GM12878 (cell line): Measurements from ENCODE around the gene TESK2. TPM values are rescaled to one million over a fixed set of nuclear protein-coding genes. Genes with fewer than 3 reads are reported as not detected.

Source experiments
- ATAC-seq: fragments of 200-7000 bp; cut with Tn5 transposase; 3 replicates; pipeline ENCODE4 v1.9.1; 2020; ENCODE audit warnings: mild to moderate bottlenecking, moderate library complexity
- BruUV-seq: library from RNA; stranded (reverse); fragments of 400-500 nt; replicated peaks from 2 replicates; lab custom pipeline; 2021; lab: Mats Ljungman, UMichigan
- CTCF ChIA-PET: fragments of 300-600 bp; sonication (Branson Sonifier 250); formaldehyde crosslinking; extraction: SDS; loops from one replicate; lab custom pipeline; 2021; ENCODE audit warnings: inconsistent platforms; lab: Yijun Ruan, JAX
- POLR2A ChIA-PET: fragments of 350-600 bp; formaldehyde crosslinking; extraction: SDS; loops from one replicate; lab custom pipeline; 2021; ENCODE audit warnings: inconsistent platforms; lab: Charles Lee
- RAD21 ChIA-PET: fragments of 300-600 bp; sonication (Branson Sonifier 250); formaldehyde crosslinking; loops from one replicate; lab custom pipeline; 2023; ENCODE audit warnings: antibody characterized with exemption; ENCODE audit not compliant: unreplicated experiment; lab: Charles Lee
- SMC1A ChIA-PET: fragments of 300-600 bp; sonication (Branson Sonifier 250); formaldehyde crosslinking; loops from one replicate; lab custom pipeline; 2023; ENCODE audit not compliant: unreplicated experiment, uncharacterized antibody; lab: Charles Lee
- DNase-seq: peaks from one replicate; pipeline ENCODE4 v3.0.0-alpha.2; 2011; ENCODE audit warnings: low read depth, low spot score
- FAIRE-seq: peaks from 3 replicates; lab custom pipeline; 2011; peaks lifted over from hg19 to GRCh38; lab: Jason Lieb, UNC
- H2AFZ ChIP-seq: 2 replicates; pipeline ENCODE4 v1.6.0; 2011; ENCODE audit warnings: low read depth, low read length, control low read depth; ENCODE audit not compliant: control insufficient read depth
- H3K27ac ChIP-seq: 2 replicates; pipeline ENCODE4 v1.5.1; 2011; ENCODE audit warnings: control low read depth; ENCODE audit not compliant: control insufficient read depth, insufficient read depth
- H3K27me3 ChIP-seq, 2 experiments: replicated peaks in 1 of 2; 2 replicates each; pipeline versions ENCODE4 v1.6.0 to v1.6.1; 2011; ENCODE audit warnings: low read length in 1 of 2; ENCODE audit not compliant: control insufficient read depth in 2 of 2, insufficient read depth in 2 of 2
- H3K36me3 ChIP-seq, 2 experiments: 2 replicates each; pipeline ENCODE4 v1.5.1; 2011; ENCODE audit warnings: low read length in 1 of 2; ENCODE audit not compliant: control insufficient read depth in 2 of 2, insufficient read depth in 2 of 2
- H3K4me1 ChIP-seq: 2 replicates; pipeline ENCODE4 v1.6.1; 2011; ENCODE audit warnings: mild to moderate bottlenecking, low read length, moderate library complexity, mixed read lengths; ENCODE audit not compliant: control insufficient read depth, insufficient read depth
- H3K4me2 ChIP-seq: 2 replicates; pipeline ENCODE4 v1.6.0; 2011; ENCODE audit warnings: control low read depth; ENCODE audit not compliant: control insufficient read depth, insufficient read depth
- H3K4me3 ChIP-seq: fragments of 200-600 bp; sonication (generic); 2 replicates; pipeline ENCODE4 v1.5.1; 2016
- H3K79me2 ChIP-seq: 2 replicates; pipeline ENCODE4 v1.6.0; 2011; ENCODE audit warnings: low read length; ENCODE audit not compliant: control insufficient read depth, insufficient read depth
- H3K9ac ChIP-seq: 2 replicates; pipeline ENCODE4 v1.8.0; 2011; ENCODE audit warnings: low read length, control low read depth, mixed read lengths; ENCODE audit not compliant: control insufficient read depth, insufficient read depth
- H3K9me3 ChIP-seq: replicated peaks from 3 replicates; pipeline ENCODE4 v1.5.1; 2011; ENCODE audit warnings: mild to moderate bottlenecking, low read length; ENCODE audit not compliant: control insufficient read depth, insufficient read depth
- H4K20me1 ChIP-seq: 2 replicates; pipeline ENCODE4 v1.6.0; 2011; ENCODE audit not compliant: control insufficient read depth, insufficient read depth
- NBN ChIP-seq: fragments of 450-650 bp; IDR thresholded peaks from 2 replicates; pipeline ENCODE4 v1.6.1; 2016
- RAD51 ChIP-seq: fragments of 450-650 bp; IDR thresholded peaks from 2 replicates; pipeline ENCODE4 v1.6.1; 2016; ENCODE audit warnings: moderate library complexity, mild to moderate bottlenecking, inconsistent platforms
- RUNX3 ChIP-seq: IDR thresholded peaks from 2 replicates; pipeline ENCODE4 v1.6.1; 2012; ENCODE audit warnings: low read length, inconsistent platforms
- SREBF1 ChIP-seq: IDR thresholded peaks from 2 replicates; pipeline ENCODE4 v1.6.1; 2012; ENCODE audit warnings: mild to moderate bottlenecking, low read length
- SUZ12 ChIP-seq: fragments of 200-600 bp; sonication (generic); IDR thresholded peaks from one replicate; pipeline ENCODE4 v1.6.1; 2018; ENCODE audit warnings: antibody characterized with exemption, mild to moderate bottlenecking; ENCODE audit not compliant: unreplicated experiment
- WRNIP1 ChIP-seq: IDR thresholded peaks from 2 replicates; pipeline ENCODE4 v1.6.1; 2011; ENCODE audit warnings: low read depth, low read length, improper control_type of control experiment, borderline replicate concordance
- ZNF384 ChIP-seq: IDR thresholded peaks from 2 replicates; pipeline ENCODE4 v1.6.1; 2012; ENCODE audit warnings: low read depth, mild to moderate bottlenecking, low read length, improper control_type of control experiment, borderline replicate concordance
- ZZZ3 ChIP-seq: IDR thresholded peaks from 2 replicates; pipeline ENCODE4 v1.6.1; 2011; ENCODE audit warnings: low read depth; ENCODE audit not compliant: control insufficient read depth, insufficient read length
- WGBS: methylation state at CpG from one replicate; pipeline ENCODE4 v1.1.6; 2016; ENCODE audit warnings: low lambda C conversion rate; ENCODE audit not compliant: insufficient replicate concordance, insufficient coverage; ENCODE audit errors: missing lambda C conversion rate; 5-methylcytosine and 5-hydroxymethylcytosine counted together
- in situ Hi-C: fragments of 300-500 bp; cut with MboI; formaldehyde crosslinking; loops from 9 replicates; pipeline ENCODE4 v1.14.3; 2018; ENCODE audit warnings: mixed read lengths
- intact Hi-C: fragments of 100-400 bp; cut with micrococcal nuclease; formaldehyde crosslinking; loops from one replicate; pipeline ENCODE4 v1.14.2; 2022; ENCODE audit not compliant: unreplicated experiment
- polyA plus RNA-seq, 11 experiments: library from polyadenylated mRNA; depleted of rRNA in 4 of 11; unstranded in 6 of 11; stranded (reverse) in 5 of 11; fragments of >200 nt; fragmentation: Nextera tagmentation in 4 of 11; fragmentation: Illumina TruSeq in 1 of 11; extraction: Ambion mirVana in 4 of 11; extraction: Trizol in 1 of 11; gene quantifications; 1 replicate in 1 of 11; 2 replicates in 10 of 11; pipeline versions ENCODE4 v1.2.1 to v1.2.3, GENCODE V29; 2011 to 2016; ENCODE audit warnings: inconsistent platforms in 2 of 11, missing spikeins in 2 of 11, low read depth in 1 of 11
- total RNA-seq, 4 experiments: library from RNA; depleted of rRNA in 3 of 4; stranded (reverse); fragments of >200 nt in 3 of 4; fragmentation: Illumina TruSeq in 1 of 4; extraction: Trizol in 1 of 4; gene quantifications; 2 replicates each; pipeline versions ENCODE4 v1.2.1 to v1.2.3, GENCODE V29; 2013 to 2021
- TF ChIP-seq, protein P1 (sequence below): fragments of 450-650 bp; IDR thresholded peaks from 2 replicates; pipeline ENCODE4 v1.6.1; 2014; ENCODE audit warnings: mild to moderate bottlenecking
- TF ChIP-seq, protein P2 (sequence below): fragments of 450-650 bp; IDR thresholded peaks from 2 replicates; pipeline ENCODE4 v1.6.1; 2018; ENCODE audit warnings: borderline replicate concordance, mild to moderate bottlenecking; ENCODE audit not compliant: partially characterized antibody
- TF ChIP-seq, protein P3 (sequence below): fragments of 450-650 bp; IDR thresholded peaks from 2 replicates; pipeline ENCODE4 v1.6.1; 2016; ENCODE audit warnings: mild to moderate bottlenecking
- TF ChIP-seq, protein P4 (sequence below): fragments of 450-650 bp; IDR thresholded peaks from 2 replicates; pipeline ENCODE4 v1.6.1; 2018; ENCODE audit warnings: mild to moderate bottlenecking, low read depth, moderate library complexity; ENCODE audit not compliant: partially characterized antibody

The TESK2 gene
- total and polyA plus RNA-seq, 10 of the 15 experiments (the other 5 are each of a cell fraction or from before 2014, with no cell fraction given), result 2.2 to 10.0 (median 5.7) TPM

DNA sequence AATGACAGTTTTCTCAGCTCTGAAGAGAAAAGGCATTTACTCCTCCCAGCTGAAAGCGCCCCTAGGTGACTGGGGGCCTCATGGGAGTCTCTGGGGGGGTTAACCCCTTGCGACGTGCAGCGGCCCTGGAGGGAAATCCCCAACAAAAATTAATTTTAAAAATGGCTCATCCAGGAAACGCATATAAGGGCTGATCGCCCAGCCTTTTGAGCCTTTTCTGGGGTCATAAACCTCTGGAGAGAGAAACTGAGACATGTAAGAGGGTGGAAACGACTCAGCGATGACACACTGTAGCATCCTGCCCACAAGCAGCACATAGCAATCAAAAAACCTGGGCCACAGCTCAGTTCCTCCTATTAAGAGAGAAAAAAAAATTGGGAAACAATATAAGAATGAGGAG is 184.6 kb downstream of the TESK2 start (continued):
- TF ChIP-seq, protein P1, sequence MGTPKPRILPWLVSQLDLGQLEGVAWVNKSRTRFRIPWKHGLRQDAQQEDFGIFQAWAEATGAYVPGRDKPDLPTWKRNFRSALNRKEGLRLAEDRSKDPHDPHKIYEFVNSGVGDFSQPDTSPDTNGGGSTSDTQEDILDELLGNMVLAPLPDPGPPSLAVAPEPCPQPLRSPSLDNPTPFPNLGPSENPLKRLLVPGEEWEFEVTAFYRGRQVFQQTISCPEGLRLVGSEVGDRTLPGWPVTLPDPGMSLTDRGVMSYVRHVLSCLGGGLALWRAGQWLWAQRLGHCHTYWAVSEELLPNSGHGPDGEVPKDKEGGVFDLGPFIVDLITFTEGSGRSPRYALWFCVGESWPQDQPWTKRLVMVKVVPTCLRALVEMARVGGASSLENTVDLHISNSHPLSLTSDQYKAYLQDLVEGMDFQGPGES, result no peak
- no peak; the same call in 1 of the 2 replicates for TF ChIP-seq NBN
- no peak for TF ChIP-seq SREBF1
- no peak for TF ChIP-seq WRNIP1
- TF ChIP-seq RUNX3, result peak; percentile 61
- TF ChIP-seq, protein P2, sequence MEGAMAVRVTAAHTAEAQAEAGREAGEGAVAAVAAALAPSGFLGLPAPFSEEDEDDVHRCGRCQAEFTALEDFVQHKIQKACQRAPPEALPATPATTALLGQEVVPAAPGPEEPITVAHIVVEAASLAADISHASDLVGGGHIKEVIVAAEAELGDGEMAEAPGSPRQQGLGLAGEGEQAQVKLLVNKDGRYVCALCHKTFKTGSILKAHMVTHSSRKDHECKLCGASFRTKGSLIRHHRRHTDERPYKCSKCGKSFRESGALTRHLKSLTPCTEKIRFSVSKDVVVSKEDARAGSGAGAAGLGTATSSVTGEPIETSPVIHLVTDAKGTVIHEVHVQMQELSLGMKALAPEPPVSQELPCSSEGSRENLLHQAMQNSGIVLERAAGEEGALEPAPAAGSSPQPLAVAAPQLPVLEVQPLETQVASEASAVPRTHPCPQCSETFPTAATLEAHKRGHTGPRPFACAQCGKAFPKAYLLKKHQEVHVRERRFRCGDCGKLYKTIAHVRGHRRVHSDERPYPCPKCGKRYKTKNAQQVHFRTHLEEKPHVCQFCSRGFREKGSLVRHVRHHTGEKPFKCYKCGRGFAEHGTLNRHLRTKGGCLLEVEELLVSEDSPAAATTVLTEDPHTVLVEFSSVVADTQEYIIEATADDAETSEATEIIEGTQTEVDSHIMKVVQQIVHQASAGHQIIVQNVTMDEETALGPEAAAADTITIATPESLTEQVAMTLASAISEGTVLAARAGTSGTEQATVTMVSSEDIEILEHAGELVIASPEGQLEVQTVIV, result no peak

DNA sequence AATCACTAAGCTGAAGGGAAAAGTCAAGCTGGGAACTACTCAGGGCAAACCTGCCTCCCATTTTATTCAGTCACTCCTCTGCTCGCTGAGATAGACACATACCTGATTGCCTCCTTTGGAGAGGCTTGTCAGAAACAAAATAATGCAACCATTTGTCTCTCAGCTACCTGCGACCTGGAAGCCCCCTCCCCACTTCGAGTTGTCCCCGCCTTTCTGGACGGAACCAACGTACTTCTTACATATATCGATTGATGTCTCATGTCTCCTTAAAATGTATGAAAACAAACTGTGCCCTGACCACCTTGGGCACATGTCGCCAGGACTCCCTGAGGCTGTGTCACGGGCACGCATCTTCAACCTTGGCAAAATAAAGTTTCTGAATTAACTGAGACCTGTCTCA is 185.7 kb downstream of the TESK2 start:
- ATAC-seq, result no peak
- Histone ChIP-seq H3K9ac (peak overlapping the region; percentile 91; the same call in 1 of the 2 replicates), H3K9me3 (no peaks in the 10 kb centered on the region), H3K4me1 (peaks cover 18% of the 10 kb centered on the region), H3K4me3 (no peak overlapping the region), H4K20me1 (no peaks in the 10 kb centered on the region), H3K36me3 (no peaks in the 10 kb centered on the region), H3K27me3 (no peaks in the 10 kb centered on the region), H3K27ac (peak overlapping the region; percentile 95), H3K4me2 (peak overlapping the region; percentile 87), H3K79me2 (peaks cover 7% of the 10 kb centered on the region), H2AFZ (no peak overlapping the region; the same call in 1 of the 2 replicates)
- FAIRE-seq, result no peak
- ChIA-PET RAD21 (interaction anchor here (0.8 to 10.1 kb wide), 11 partner anchors 9 to 575 kb away, joined by 3 to 146 read pairs (median 5); partner anchors contain the start of genes CCDC163, HPDL, MMACHC and MUTYH), POLR2A (interaction anchor here (0.6 to 6.4 kb wide), 16 partner anchors 10 to 871 kb away, joined by 3 to 98 read pairs (median 4); partner anchors contain the start of genes BTBD19, MUTYH, PLK3 and TOE1), SMC1A (interaction anchor here (0.6 to 7.3 kb wide), 13 partner anchors 10 to 485 kb away, joined by 3 to 88 read pairs (median 4); partner anchors contain the start of genes CCDC163, HPDL, MMACHC and MUTYH), CTCF (interaction anchor here (0.8 to 10.7 kb wide), 12 partner anchors 10 to 576 kb away, joined by 3 to 153 read pairs (median 4); partner anchors contain the start of genes HECTD3, MUTYH, TESK2 and TOE1)
- intact Hi-C loops, result loop anchor here (1.0 kb wide), 1 partner anchor 188 kb away; no protein-coding TSS in a partner anchor
- BruUV-seq, result no TSS peak
- in situ Hi-C loops, result no loop called here
- no peak for DNase-seq
- WGBS, result 81% methylated on average over 10 of the region's 10 CpGs
- TF ChIP-seq ZZZ3 (no peak), ZNF384 (no peak), SUZ12 (no peak), RAD51 (no peak)
- TF ChIP-seq, protein P3, sequence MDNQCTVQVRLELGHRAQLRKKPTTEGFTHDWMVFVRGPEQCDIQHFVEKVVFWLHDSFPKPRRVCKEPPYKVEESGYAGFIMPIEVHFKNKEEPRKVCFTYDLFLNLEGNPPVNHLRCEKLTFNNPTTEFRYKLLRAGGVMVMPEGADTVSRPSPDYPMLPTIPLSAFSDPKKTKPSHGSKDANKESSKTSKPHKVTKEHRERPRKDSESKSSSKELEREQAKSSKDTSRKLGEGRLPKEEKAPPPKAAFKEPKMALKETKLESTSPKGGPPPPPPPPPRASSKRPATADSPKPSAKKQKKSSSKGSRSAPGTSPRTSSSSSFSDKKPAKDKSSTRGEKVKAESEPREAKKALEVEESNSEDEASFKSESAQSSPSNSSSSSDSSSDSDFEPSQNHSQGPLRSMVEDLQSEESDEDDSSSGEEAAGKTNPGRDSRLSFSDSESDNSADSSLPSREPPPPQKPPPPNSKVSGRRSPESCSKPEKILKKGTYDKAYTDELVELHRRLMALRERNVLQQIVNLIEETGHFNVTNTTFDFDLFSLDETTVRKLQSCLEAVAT, result peak; percentile 99
- TF ChIP-seq, protein P4, sequence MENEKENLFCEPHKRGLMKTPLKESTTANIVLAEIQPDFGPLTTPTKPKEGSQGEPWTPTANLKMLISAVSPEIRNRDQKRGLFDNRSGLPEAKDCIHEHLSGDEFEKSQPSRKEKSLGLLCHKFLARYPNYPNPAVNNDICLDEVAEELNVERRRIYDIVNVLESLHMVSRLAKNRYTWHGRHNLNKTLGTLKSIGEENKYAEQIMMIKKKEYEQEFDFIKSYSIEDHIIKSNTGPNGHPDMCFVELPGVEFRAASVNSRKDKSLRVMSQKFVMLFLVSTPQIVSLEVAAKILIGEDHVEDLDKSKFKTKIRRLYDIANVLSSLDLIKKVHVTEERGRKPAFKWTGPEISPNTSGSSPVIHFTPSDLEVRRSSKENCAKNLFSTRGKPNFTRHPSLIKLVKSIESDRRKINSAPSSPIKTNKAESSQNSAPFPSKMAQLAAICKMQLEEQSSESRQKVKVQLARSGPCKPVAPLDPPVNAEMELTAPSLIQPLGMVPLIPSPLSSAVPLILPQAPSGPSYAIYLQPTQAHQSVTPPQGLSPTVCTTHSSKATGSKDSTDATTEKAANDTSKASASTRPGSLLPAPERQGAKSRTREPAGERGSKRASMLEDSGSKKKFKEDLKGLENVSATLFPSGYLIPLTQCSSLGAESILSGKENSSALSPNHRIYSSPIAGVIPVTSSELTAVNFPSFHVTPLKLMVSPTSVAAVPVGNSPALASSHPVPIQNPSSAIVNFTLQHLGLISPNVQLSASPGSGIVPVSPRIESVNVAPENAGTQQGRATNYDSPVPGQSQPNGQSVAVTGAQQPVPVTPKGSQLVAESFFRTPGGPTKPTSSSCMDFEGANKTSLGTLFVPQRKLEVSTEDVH, result no peak
